SH-SY5Y (cell line): ENCODE measurements around the gene PDILT.

Source experiments
- GATA2 ChIP-seq: IDR thresholded peaks from 2 replicates; pipeline ENCODE4 v1.6.1; 2011; ENCODE audit warnings: mild to moderate bottlenecking, low read depth, low read length
- GATA3 ChIP-seq: IDR thresholded peaks from 2 replicates; pipeline ENCODE4 v1.6.1; 2011; ENCODE audit warnings: low read depth, mild to moderate bottlenecking, low read length, moderate library complexity

- no peak for TF ChIP-seq GATA2
- TF ChIP-seq GATA3 = no peak
Measured at GRCh38 chr16:20326321-20326720, 78.2 kb downstream of the PDILT start.
